Fibroblast of skin of right quadriceps (primary cell): ENCODE measurements around the gene CNN2.
"Not testable (repeated sequence)": the region's sequence is repeated elsewhere in the genome, so short reads cannot be mapped to it uniquely, and the experiment has no call there.

Experiments
- DNase-seq: peaks from one replicate; pipeline ENCODE4 v3.0.0-alpha.2; 2013

Gene CNN2

DNA sequence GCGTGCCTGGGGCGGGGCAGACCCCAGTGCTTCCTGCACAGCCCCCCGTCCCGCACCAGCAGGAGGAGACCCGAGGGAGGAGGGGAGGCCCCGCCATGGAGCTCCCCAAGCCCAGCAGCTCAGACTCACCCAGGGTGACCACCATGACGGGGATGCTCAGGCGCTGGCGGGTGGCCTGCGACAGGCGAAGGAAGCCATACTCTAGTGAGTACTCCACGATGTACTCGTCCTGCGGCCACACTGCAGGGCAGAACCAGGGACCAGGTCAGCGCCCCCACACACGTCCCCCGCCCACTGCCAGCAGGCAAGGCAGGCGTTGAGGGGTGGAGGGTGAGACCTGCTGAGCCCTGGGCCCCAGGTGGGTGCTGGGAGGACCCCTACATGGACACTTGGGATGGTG lies 14.1 kb upstream of the CNN2 start:
- no peak for DNase-seq

DNA sequence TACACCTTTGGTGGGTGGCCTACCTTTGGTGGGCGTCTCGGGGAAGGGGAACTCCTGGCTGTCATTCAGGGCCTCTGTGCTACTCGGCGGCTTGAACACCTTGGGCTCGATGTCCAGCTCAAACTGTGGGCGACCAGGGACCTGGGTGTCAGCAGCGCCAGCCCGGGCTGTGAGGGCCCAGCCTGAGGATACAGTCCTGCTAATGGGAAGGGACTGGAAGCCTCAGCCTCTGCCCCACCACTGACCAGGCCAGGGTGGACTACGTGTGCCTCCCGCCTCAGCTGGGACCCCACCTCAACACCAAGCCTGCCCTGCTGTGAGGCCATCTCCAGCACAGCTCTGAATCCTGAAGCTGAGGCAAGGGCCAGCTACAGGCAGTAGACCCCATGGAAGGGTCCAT lies 13.2 kb upstream of the CNN2 start:
- DNase-seq: no peak

DNA sequence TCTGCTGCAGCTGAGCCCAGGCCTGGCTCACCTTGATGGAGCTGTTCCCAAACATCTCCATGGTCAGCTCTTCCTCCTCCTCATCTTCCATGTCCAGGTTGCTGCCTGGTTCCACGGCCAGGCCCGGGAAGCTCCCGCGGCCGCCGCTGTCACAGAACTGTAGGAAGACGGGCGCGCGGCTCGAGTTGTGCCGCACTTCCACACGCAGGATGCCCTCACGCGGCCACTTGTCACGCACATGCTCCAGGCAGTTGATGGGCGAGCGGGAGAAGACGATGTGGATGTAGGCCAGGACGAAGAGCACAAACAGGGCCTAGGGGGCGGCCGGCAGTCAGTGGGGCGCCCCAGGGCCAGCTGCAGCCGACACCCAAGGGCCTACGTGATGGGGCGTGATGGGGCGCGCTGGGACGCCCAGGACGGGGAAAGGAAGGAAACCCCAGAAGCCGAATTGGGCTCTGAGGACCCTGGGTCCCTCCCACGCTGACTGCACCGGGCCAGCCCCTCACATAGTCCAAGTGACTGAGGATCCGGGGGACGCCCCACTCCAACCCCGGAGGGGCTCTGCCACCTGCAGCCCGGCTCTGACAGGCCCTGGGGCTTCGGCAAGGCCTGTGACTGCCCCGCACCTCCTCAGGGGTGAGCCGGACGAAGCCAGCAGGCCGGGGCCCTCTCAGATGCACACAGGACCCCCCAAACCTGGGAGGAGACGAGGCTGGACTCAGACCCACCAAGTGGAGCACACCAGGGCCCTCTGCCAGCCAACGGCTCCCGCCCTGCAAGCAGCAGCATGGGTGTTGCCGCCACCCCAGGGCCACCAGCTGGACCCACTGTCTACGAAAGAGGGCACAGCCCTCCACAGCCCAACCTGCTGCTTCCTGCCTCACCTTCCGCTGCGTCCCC lies 12.0 kb upstream of the CNN2 start:
- DNase-seq: no peak

DNA sequence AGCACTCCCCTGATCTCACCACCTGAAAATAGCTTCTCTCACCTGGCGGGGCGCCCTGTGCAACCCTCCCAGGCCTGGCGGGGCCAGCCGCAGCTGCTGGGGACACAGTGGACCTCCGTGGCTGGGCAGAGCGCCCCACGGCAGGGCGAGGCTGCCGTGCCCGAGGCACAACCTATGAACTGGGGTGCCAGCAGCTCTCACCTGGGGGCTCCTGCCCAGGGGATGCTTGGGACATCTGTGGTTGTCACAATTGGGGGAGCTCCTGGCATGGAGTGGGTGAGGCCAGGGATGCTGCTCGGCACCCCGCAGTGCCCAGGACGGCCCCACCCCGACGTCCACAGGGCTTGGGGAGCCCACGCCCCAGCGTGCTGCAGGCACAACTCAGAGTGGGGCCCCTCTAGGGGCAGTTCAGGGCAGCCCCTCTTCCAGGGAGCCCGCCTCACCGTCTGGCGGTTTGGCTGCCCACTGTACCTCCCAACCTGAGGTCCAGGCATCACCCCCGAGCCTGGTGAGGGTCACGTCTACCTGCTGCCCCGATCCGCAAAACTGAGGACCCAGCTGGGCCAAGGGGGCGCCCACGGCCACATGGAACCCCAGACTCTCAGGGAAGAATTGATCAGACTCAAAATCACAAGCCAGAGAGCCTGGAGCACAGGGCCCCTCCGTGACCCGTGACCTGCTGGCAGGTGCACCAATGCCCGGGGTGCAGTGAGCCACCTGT lies 11.2 kb upstream of the CNN2 start:
- DNase-seq: no peak

DNA sequence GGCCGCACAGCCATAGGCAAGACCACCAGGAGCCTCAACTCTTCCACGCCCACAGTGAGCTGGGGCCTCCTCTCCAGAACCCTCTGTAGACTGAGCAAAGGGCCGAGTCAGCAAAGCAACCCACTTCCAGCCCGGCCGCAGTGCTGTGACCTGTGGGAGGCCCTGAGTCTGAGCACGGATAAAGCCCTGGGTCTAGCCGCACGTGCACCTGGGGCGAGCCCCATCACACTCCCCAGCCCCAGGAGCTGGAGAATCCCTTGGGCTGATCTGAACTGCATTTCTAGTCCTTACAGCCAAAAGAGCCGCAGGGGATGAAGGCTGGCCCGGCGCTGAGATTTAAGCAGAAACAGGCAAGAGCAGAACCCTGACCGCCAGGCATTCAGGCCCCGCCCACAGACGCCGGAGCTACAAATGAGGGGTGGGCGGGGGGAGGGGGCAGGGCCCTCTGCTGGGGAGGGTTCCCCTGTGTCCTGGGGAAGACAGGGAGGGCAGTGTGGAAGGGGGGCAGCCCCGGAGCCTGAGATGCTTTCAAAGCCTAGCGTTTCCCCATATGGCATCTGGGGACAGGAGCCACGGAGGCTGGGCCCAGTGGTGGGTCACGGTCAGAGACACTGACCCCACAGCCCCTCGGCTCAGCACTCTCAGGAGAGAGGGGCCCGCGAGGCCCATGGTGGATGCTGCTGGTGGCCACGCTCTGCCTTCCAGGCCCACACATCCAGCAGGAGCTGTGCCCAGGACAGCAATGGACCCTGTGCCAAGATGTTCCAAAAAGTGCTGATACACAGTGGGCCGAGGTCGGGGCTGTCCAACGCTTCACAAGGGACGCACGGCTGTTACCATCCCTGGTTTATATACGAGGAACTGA lies 10.4 kb upstream of the CNN2 start:
- DNase-seq: no peak

DNA sequence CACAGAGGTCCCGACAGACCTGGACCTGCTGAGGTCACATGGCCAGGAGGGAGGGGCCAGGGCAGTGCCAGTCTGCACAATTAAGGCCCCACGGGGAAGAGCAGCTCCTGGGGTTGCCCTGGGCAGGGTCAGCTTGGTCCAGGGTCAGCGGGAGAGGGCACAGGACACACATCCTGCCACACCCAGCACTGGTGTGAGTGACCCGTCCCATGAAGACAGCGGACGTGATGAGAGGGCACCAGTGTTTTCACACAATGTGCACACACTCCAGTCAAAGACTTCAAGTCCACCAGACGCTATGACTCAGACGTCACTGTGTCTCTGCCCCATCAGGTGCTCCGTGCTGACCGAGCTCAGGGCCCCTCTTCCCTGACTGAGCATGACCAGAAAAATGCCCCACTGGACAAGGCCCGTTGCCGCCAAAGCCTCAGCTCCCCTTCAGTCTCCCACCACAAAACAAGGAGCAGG lies 9.7 kb upstream of the CNN2 start:
- no peak for DNase-seq

DNA sequence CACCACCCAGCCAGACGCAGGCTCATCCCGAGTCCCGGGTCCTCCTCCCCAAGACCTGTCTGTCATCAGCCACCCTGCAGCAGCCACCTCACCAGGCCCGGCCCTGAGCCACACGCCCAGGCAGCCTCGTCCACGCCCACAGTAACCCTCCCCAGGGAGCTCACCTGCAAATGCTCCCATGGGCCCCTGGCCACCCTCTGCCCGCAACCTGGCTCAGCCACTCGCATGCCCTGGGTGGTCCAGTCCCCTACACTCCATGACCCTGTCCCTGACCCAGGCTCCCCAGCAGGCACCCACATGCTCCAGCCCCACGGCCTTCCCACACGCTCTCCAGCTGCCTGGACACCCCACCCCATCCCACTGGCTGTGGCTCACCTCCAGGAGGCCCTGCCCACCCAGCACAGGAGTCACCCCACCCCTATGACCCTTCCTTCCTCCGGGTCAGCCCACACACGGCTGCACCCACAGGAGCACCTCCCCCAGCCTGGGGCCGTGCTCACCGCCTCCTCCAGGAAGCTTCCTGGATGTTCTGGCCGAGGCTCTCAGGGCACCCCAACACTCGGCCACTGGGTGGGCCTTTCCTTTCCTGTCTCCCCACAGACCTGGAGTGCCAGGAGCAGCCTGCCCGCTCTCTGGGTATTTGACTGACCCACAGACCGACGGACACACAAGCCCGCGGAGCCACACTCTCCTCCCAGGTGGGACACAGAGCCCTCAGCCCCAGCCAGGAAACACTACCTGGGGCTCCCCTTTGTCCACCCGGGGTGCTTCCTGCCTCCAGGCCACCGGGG lies 9.1 kb upstream of the CNN2 start:
- DNase-seq: no peak

DNA sequence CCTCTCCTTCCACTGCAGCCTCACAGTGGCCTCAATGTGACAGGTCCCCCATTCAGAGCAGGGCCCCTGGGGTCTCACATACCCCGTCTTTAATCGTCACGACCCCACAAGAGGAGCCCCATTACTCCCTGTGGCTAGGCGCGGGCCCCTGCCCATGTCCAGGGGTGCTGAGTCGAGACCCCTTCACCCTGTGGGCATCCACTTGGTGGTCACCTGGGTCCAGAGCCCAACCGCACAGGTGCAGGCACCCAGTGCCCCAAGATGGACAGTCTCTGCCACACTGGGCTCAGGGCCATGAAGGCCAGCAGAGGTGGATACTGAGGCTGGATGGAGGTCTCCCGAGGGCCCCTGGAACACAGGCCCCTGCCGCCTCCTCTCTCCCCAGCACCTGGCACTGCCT lies 8.5 kb upstream of the CNN2 start:
- DNase-seq: no peak

DNA sequence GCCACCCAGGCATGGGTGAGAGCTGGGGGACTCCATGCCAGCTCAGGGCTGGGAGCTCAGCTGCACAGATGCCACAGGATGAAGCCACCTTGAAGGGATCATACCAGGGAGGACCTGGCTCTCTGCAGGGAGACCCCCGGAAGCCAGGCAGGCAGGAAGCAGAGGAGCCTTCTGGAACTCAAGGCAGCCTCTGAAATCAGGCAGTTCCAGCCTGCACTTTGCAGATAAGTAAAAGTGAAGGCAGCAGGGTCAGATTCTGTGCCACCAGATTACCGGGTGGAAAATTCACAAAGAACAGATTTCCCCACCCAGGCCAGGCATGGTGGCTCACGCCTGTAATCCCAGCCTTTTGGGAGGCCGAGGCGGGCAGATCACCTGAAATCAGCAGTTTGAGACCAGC lies 8.0 kb upstream of the CNN2 start:
- no peak for DNase-seq

DNA sequence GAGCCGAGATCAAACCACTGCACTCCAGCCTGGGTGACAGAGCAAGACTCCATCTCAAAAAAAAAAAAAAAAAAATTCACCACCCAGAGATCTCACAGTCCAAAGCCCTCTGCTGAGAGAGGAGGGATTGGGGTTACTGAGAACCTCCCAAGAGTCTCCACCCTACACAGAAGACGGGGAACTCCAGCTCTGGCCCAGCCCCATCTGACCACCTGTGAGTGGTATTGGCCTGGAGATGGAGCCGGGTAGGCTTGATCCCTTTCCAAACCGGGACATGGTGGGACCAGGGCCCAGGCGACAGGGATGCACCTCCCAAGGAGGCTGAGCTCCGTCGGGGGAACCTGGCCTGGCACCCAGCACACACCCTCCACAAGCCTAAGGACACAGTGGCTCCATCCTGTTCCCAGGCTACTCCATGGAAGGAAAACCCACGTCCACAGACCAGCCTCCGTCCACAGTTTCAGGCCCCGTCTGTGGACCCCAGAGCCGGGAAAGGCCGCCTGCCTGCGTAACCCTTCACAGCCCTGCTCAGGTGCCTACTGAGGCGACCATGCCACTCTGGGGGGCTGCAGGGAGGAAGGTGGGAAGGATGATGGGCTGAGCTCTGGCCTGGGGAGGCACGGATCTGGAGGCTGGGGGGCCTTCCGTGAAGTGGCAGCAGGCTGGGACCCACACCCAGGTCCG lies 7.3 kb upstream of the CNN2 start:
- DNase-seq: no peak

DNA sequence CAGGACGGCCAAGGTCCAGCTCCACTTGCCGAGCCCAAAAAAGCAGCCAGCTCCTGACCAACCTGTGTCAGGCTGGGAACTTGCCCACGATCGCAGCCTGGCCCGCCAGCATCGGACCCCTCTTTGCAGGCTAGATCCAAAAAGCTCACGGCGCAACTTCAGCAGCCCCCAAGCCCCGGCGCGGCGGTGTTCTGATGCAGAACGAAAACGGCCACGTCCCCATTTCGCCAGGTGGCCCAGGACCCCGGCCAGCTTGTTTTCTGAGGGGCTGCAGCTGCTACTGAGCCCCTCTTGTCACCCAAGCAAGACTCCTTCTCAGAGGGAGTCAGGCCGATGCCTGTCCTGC lies 6.8 kb upstream of the CNN2 start:
- DNase-seq: no peak

DNA sequence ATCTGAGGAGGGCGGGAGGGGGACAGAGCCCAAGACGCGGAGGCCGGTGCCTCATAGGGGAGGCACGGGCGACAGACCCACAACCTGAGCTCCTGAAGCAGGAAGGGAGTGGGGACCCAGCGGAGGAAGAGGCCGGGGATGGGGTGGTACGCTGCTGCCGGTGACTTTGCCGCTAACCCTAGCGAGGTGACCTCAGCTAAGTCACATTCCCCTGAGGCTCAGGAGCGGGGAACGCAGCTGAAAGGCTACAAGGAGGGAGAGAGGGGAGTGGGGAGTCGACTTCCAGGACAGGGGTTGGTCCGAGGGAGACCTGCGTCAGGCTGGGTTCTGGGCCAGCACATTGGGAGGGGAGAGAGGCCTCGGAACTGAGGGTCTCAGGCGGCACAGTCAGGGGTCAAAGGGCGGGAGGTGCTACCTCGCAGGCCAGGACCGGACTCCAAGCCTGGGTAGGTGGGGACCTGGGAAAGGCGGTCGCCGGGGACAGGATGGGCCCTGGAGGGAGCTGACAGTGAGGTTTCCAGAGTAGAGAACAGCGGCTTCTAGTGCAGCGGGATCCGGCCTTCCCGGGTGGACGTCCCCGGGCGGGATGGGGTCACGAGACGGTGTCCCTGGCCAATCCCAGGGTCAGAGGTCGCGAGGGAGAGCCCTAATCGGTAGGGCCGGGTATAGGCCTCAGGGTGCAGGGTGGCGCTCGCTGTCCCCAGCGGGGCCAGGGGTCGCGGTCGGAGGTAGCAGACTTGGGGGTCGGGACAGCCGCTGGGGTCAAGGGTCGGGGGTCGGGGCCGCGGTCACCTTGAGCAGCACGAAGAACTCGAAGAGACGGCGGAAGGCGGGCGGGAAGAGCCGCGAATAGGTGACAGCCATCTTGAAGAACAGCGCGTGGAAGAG lies 6.2 kb upstream of the CNN2 start:
- DNase-seq: no peak

DNA sequence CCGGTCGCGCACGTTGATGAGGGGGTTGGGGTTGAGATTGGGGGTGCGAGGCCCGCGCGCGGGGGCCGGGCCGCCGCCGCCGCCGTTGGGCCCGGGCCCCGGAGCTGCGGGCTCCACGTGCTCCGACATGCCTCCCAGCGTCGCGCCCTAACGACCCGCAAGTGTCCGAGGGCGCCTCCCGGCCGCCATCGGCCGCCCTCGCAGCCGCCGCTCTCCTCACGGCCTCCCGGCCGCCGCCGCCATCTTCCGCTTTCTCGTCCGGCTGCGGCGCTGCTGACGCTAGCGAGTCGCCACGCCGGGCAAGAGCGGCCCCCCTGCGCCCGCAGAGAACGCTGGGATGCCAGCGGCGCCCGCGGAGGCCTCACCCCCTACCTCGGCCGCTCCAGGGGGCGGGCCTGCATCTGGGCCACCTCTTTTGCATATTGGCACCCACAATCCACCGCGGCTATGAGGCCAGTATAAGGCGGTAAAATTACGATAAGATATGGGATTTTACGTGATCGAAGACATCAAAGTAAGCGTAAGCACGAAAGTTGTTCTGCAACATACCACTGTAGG lies 5.5 kb upstream of the CNN2 start, which contains the start of gene TMEM259:
TMEM259 (minus strand) TSS at position 256 of the 558 bp plus-strand sequence; CDS start at position 129, 127 bp downstream.
- peak; percentile 98 for DNase-seq

DNA sequence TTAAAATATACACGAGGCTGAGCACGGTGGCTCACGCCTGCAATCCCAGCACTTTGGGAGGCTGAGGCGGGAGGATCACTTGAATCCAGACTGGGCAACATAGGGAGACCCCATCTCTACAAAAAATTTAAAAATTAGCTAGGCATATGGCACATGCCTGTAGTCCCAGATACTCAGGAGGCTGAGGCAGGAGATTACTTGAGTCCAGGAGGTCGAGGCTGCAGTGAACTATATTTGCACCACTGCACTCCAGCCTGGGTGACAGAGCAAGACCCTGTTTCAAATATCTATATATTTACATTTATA lies 2.6 kb upstream of the CNN2 start:
- not testable (repeated sequence) for DNase-seq

DNA sequence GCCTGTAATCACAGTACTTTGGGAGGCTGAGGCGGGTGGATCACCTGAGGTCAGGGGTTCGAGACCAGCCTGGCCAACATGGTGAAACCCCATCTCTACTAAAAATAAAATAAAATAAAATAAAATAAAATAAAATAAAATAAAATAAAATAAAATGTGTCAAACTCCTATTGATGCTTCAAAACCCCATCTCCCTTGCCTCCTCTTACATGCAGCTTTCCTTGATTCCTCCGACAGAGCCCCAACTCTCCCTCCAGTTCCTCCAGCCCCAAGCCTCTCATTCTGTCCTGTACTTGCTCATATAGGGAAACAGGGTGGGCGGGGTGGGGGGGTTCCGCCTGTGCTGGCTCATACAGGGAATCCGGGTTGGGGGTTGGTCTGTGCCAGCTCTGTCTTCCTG lies 1.3 kb upstream of the CNN2 start:
- not testable (repeated sequence) for DNase-seq

DNA sequence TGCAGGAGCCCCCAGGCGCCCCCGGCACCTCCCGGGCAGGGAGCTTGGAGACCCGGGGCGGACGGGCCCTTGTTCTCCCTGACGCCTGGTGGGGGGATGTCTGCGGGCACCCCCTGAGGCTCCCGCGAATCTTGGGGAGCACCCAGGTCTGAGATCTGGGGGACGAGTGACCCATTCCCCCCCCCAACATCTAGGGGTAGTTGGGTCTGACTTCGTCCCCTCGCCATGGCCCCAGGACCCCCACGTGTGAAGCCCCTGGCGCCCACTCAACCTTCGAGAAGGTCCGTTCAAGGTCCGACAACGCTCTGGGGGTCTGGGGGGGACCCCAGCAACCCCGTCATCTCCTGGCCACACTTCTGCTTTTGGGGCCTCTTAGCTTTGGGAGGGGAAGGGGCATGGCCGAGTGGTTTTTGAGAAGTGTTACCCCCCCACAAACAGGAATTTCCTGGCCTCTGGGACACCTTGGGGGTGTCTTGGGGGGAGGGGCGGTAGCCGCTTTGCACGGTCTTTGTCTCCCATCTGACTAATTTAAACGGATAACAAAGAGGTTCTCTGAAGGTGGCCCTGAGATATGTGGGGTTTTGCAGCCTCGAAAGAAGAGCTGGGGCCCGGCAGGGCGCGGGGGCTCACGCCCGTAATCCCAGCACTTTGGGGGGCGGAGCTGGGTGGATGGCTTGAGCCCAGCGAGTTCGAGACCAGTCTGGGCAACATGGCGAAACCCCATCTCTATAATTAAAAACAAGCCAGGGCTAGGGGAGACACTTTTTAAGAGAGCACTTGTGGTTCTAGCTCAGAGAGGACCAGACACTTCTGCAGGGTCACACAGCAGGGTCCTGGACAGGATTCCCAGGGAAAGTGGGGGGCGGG lies 608 bp downstream of the CNN2 start:
- DNase-seq: peak; percentile 49

DNA sequence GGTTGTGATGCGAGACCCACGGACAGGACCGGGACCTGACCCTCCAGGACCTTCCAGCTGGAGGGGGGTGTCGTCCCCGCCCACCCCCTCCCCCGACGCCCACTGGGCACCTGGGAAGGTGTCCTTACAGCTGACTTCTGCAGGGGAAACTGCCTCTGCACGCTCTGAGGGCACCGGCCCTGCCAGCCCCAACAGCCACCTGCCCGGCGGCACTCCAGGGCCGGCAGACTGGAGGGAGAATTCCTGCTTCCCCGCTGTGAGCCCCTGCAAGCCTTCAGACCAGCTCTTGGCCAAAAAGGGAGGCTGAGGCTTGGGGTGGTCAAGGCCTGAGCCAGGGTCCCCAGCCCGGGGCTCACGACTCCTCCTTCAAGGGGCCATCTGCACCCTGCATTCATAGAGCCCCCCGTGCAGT lies 1.2 kb downstream of the CNN2 start:
- no peak for DNase-seq

DNA sequence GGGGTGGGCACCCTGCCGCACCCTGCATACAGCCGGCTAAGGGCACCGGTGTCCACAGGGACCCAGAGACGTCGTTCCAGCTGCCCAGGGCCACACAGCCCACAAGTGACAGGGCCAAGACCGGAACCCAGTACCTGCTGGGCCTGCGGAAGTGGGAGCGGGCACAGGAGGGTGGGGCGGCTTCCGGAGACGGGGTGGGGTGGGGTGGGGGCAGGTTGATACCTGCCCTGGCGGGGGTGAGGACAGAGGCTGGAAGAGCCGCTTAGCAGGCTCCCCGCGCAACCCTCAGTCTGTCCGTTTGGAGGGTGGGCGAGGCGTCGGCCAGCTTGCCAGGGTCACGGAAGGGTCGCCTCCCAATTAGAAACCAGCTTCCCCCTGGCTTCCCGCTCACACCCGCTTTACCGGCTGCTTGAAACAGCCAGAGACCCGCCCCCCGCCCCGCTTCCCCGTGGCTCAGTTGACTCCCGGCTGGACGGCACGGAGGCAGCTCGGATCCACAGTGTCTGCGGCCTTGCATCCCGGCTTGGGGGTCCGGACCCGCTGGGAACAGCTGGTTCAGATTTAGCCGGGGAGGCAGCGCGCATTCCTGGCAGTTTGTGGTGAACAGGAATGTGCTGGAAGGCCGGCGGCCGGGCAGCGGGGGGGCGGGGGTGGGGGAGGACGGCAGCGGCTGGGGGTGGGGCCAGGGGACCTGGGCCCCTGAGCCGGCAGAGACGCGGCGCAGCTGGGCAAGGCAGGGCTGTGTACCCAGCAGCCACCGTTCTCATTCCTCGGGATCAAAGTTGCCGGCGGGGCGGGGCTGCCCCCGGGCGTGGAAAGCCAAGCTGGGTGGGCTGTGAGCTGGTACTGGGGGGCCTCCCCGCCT lies 1.9 kb downstream of the CNN2 start:
- DNase-seq: peak; percentile 98
